Measurements from ENCODE around the gene ACBD7.

ACBD7 gene

GRCh38 chr10:15088428-15089261, at the start of gene ACBD7:
ACBD7 (minus strand) TSS chr10:15088776; CDS start chr10:15088728, 48 bp downstream.
- DNase-seq = peak; percentile 78

GRCh38 chr10:15137636-15138035, 49.1 kb upstream of the ACBD7 start:
- DNase-seq = no peak

GRCh38 chr10:15137036-15137359, 48.4 kb upstream of the ACBD7 start:
- DNase-seq = no peak

GRCh38 chr10:15136129-15137035, 47.8 kb upstream of the ACBD7 start:
- no peak for DNase-seq

DNA sequence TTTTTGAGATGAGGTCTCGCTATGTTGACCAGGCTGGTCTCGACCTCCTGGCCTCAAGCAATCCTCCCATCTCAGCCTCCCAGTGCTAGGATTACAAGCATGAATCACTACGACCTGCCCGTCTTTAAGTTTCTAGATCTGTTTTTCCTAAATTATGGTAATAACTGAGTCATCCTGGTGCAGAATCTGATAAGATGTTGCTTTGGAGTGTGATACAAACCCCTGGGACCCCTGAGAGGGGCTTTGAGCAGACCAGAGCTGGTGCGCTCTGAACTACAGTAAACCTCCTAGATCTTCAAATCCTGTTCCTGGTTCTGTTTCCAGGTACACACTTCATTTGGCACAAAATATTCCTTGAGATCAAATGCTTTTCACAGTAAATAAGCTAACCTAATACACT, 42.8 kb upstream of the ACBD7 start:
- no peak for DNase-seq

- no peak for DNase-seq
Measured at GRCh38 chr10:15124908-15125307, 36.3 kb upstream of the ACBD7 start.

- DNase-seq = no peak
Measured at GRCh38 chr10:15124190-15124589, 35.6 kb upstream of the ACBD7 start.

DNA sequence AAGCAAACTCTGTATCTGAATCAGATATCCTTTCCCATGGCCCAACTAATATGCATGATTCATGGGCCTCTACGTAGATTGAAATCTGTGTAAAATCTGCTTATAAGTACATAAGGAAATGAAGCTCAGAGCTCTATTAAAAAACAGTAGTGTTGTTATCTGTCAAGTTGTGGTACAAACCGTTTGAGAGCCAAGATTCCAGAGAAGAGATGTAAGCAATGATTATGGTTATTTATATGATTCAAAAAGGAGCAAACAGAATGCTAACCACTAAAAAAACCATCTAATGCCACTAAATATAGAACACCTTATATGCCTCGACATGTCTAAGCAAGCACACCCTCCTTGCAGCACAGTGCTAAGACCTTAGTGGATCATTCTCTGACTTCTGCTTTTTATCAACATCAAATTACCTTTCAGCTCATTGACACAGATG, 35.2 kb upstream of the ACBD7 start:
- DNase-seq = no peak

DNA sequence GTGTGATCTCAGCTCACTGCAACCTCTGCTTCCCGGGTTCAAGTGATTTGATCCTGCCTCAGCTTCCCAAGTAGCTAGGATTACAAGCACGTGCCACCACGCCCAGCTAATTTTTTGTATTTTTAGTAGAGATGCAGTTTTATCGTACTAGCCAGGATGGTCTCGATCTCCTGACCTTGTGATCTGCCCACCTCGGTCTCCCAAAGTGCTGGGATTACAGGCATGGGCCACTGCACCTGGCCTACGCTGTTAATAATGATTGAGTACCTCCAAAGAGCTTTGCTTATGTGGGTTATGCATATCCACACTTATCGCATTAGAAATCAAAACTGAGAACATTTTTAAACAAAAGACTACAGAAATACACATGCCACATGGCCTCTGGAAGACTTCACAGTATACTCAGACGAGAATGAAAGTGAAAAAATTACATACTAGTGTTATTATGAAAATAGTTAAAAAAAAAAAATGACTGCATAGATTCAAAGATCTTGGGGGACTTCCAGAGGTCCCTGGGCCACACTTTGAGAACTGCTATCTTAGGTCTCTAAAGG, 34.0 kb upstream of the ACBD7 start:
- DNase-seq = no peak

- no peak for DNase-seq
Measured at GRCh38 chr10:15121707-15122106, 33.1 kb upstream of the ACBD7 start.

GRCh38 chr10:15120523-15120922, 31.9 kb upstream of the ACBD7 start:
- DNase-seq = no peak

GRCh38 chr10:15118615-15119014, 30.0 kb upstream of the ACBD7 start:
- no peak for DNase-seq

DNA sequence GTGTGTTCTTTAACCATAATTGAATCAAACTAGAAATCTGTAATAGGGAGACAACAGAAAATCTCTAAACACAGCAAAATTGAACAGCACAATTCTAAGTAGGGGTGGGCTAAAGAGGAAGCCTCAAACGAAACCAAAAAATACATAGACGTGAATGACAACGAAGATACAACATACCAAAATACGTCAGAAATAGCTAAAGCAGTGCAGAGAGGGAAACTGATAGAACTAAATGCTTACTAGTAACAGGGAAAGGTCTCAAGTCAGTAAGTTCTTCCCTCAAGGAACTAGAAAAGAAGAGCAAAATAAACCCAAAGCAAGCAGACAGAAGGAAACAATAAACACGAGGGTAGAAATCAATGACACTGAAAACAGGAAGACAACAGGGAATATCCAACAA, 27.6 kb upstream of the ACBD7 start:
- DNase-seq = no peak

DNA sequence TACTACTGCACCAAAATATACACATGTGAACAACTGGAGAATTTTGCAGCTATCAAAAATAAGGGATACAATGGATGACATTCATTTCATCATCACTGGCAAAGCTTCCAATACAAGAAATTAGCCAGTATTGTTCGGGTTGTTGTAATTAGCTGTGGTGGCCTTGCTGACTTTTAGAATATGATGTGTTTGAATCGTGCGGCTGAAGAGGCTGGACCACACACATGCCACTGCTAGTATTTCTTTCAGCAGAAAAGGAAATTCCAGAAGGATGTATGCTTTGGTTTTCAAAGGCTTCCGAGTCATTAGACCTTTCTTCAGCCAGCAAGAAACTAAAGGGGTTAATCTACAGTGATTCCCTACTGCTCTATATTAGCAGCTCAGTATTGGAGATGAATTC, 25.2 kb upstream of the ACBD7 start:
- no peak for DNase-seq

GRCh38 chr10:15112657-15113056, 24.1 kb upstream of the ACBD7 start:
- no peak for DNase-seq

DNA sequence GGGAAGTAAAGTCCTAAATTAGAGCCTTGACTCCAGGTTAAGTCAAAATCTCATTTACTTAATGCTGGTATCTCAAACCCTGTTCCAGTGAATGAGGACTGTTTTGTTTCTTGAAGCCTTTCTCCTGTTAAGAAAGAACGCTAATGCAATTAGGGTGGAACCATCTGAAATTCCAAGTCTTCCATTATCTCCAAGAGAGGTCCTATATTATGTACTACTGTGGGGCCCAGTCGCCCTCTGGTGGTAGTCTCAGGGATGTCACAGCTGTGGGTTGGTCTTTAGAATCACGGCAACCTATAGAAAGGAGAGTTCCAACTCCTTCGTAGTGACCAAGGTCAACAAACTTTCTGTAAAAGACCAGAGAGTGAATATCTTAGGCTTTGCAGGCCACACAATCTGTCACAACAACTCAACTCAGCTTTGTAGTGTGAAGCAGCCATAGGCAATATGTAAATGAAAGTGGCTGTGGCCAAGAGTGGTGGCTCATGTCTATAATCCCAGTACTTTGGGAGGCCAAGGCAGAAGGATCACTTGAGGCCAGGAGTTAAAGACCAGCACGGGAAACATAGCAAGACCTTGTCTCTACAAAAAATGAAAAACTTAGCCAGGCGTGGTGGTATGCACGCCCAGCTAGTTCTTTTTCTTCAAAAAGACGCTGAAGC, 17.9 kb upstream of the ACBD7 start:
- peak; percentile 62 for DNase-seq

GRCh38 chr10:15103513-15103912, 14.9 kb upstream of the ACBD7 start:
- no peak for DNase-seq

DNA sequence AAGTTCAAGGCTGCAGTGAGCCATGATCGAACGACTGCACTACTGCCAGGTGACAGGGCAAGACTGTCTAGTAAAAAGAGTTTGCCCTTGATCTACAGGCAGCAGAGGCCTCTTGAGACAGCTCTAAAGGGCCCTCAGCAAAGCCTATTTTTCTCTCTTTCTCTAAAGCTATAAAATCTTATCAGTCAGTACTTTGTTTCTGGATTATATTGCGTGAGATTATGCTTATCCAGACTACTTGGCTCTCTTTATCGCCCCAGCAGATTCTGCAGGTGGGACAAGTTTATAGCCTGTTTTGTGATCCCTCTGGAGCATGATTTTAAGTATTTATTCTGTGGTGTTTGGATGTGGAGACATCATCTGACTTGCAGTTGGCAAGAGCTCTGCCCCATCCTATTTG, 11.3 kb upstream of the ACBD7 start:
- DNase-seq = no peak

DNA sequence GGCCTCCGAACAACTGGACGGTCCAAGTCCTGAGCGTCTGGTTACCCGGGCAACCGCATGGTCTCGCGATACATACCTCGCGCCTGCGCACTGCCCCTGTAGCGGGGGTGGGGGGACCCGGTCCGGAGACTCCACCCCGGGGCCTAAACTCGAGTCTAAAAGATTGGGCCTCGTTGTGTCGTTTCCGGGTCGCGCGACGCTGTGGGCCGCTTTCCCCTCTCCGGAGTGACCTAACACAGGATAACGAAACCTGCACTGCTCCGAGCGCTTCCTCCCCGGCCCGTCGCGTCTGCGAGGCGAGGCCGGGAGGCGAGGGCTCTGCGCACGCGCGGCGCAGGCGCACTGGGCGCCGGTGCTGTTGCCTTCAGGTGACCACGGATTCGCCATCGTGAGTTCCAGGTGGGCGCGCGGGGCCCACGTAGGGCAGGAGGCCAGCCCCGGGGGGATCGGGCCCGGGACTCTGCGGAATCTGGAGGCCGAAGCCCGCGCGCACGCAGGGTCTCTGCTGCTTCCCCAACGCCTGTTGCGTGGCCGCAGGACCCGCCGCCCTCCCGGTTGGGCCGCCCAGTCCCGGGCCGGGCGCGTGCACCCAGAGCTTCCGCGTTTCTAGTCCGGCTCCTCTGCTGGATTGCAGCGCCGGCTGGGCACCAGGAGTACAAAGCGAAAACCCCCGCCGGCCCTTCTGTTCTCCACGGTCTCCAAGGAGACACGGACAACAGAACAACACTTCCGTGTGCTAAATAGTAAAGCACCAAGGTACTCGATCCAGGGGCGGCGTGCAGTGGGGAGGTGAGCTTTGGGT, 8.6 kb upstream of the ACBD7 start, which contains the start of gene RPP38:
Gene RPP38 (plus strand): TSS at position 345 of the 802 bp plus-strand sequence. CDS start 5,960 bp downstream, outside the sequence.
- DNase-seq = peak; percentile 97

DNA sequence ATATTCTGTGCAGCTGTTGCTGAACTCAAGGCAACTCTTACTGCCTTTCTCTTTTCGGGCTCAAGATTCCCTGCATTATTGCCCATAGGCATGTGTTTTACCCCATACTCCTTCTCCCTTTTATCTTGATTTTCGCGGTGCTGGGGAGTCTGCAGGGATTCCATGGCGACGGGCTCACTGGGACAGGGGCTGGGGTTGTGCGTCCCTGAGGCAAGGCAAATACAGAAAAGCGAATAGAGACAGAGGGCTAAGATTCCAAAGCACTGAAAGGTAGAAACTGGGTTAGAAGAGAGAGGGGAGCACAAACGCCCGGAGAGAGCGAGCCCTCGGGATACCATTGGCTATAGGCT, 8.1 kb upstream of the ACBD7 start:
- no peak for DNase-seq

DNA sequence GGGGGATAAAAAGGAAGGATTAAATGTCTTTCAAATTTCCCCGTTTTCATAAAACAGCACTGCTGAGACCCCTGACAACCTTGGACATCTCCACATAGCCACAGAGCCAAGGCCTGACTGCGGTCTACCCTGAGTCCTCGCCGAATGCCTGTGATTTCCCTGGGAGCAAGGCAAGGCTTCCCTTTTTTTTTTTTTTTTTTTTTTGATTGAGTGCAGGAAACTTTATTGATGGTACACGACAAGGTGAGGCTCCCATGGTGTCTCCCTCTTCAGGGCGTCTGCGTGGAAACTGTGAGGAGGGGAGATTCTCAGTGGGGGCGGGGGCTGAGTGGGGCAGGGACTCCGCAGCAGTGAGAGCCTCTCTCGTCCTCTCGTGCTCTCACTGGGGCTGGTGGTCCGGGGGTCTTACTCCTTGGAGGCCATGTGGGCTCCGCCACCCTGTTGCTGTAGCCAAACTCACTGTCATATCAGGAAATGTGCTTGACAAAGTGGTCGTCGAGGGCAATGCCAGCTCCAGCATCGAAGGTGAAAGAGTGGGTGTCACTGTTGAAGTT, 4.4 kb upstream of the ACBD7 start:
- no peak for DNase-seq

- no peak for DNase-seq
Measured at GRCh38 chr10:15091418-15091817, 2.8 kb upstream of the ACBD7 start.

Data from stimulated activated CD4-positive, alpha-beta T cell treated with anti-CD3 and anti-CD28 coated beads, Interleukin-12 subunit alpha, Interleukin-12 subunit beta, amount 100 ng/mL, for 4 hours (primary cell).